ENCODE measurements around the gene CASQ1. TPM values are rescaled to one million over a fixed set of nuclear protein-coding genes. Genes with fewer than 3 reads are reported as not detected.

The CASQ1 gene
- total RNA-seq, 1 experiment from 2014 or later = not detected

GRCh38 chr1:160146107-160146506 is 44.3 kb upstream of the CASQ1 start:
- H3K9me3 Mint-ChIP-seq (ENCODE audit: unreplicated experiment) = no peaks in the 10 kb centered on the region
- H3K4me1 ChIP-seq = no peaks in the 10 kb centered on the region
- no peak overlapping the region for H3K4me3 Mint-ChIP-seq (ENCODE audit: unreplicated experiment)
- no peaks in the 10 kb centered on the region for H3K9me3 ChIP-seq
- H3K4me3 ChIP-seq (ENCODE audit: low read depth, low read length) = no peak overlapping the region
- ChIA-PET POLR2A (no interaction called here), CTCF (interaction anchor here (0.6 kb wide), 1 partner anchor 293 kb away, joined by 3 read pairs; no protein-coding TSS in a partner anchor)
- H3K36me3 Mint-ChIP-seq (ENCODE audit: insufficient read depth, unreplicated experiment) = no peaks in the 10 kb centered on the region
- TF ChIP-seq CTCF (IDR thresholded peaks at IDR 0.05; ENCODE audit: insufficient read depth in 1 of 2, low read depth in 1 of 2, low read length in 1 of 2, severe bottlenecking in 1 of 2, unreplicated experiment in 1 of 2) = no peak
- no peaks in the 10 kb centered on the region for H3K4me1 Mint-ChIP-seq (ENCODE audit: low read depth, unreplicated experiment)
- H3K27ac Mint-ChIP-seq (ENCODE audit: unreplicated experiment) = no peak overlapping the region
- DNase-seq = no peak
- H3K27me3 Mint-ChIP-seq (ENCODE audit: insufficient read depth, unreplicated experiment) = peaks cover 5% of the 10 kb centered on the region
- intact Hi-C loops (cut with micrococcal nuclease; ENCODE audit: unreplicated experiment) = no loop called here
- H3K27me3 ChIP-seq (replicated peaks; ENCODE audit: control insufficient read depth, insufficient read depth, low read length) = no peaks in the 10 kb centered on the region
- no TSS peak for BruUV-seq (replicated peaks)
- H3K36me3 ChIP-seq (ENCODE audit: control insufficient read depth, insufficient read depth, low read length) = no peaks in the 10 kb centered on the region

- H3K4me1 ChIP-seq = no peaks in the 10 kb centered on the region
Observed at GRCh38 chr1:160148121-160148520, 42.3 kb upstream of the CASQ1 start.

GRCh38 chr1:160149233-160149632 is 41.1 kb upstream of the CASQ1 start:
- no peak overlapping the region for H3K4me3 ChIP-seq (ENCODE audit: low read depth, low read length)
- H3K9me3 Mint-ChIP-seq (ENCODE audit: unreplicated experiment) = no peaks in the 10 kb centered on the region
- no TSS peak for BruUV-seq (replicated peaks)
- no peaks in the 10 kb centered on the region for H3K9me3 ChIP-seq
- no peaks in the 10 kb centered on the region for H3K27me3 Mint-ChIP-seq (ENCODE audit: insufficient read depth, unreplicated experiment)
- no peaks in the 10 kb centered on the region for H3K36me3 Mint-ChIP-seq (ENCODE audit: insufficient read depth, unreplicated experiment)
- intact Hi-C loops (cut with micrococcal nuclease; ENCODE audit: unreplicated experiment) = no loop called here
- no peak for DNase-seq
- no peaks in the 10 kb centered on the region for H3K4me1 Mint-ChIP-seq (ENCODE audit: low read depth, unreplicated experiment)
- ChIA-PET POLR2A (no interaction called here), CTCF (no interaction called here)
- no peaks in the 10 kb centered on the region for H3K36me3 ChIP-seq (ENCODE audit: control insufficient read depth, insufficient read depth, low read length)
- no peaks in the 10 kb centered on the region for H3K27me3 ChIP-seq (replicated peaks; ENCODE audit: control insufficient read depth, insufficient read depth, low read length)
- no peaks in the 10 kb centered on the region for H3K4me1 ChIP-seq
- no peak overlapping the region for H3K27ac Mint-ChIP-seq (ENCODE audit: unreplicated experiment)
- no peak overlapping the region for H3K4me3 Mint-ChIP-seq (ENCODE audit: unreplicated experiment)
- TF ChIP-seq CTCF (IDR thresholded peaks at IDR 0.05; ENCODE audit: insufficient read depth in 1 of 2, low read depth in 1 of 2, low read length in 1 of 2, severe bottlenecking in 1 of 2, unreplicated experiment in 1 of 2) = no peak

More at GRCh38 chr1:160148121-160148520, 42.3 kb upstream of the CASQ1 start:
- H3K27me3 Mint-ChIP-seq (ENCODE audit: insufficient read depth, unreplicated experiment) = no peaks in the 10 kb centered on the region
- H3K36me3 Mint-ChIP-seq (ENCODE audit: insufficient read depth, unreplicated experiment) = no peaks in the 10 kb centered on the region
- H3K4me1 Mint-ChIP-seq (ENCODE audit: low read depth, unreplicated experiment) = no peaks in the 10 kb centered on the region
- H3K27ac Mint-ChIP-seq (ENCODE audit: unreplicated experiment) = no peak overlapping the region
- ChIA-PET POLR2A (no interaction called here), CTCF (interaction anchor here (1.1 kb wide), 1 partner anchor 9 kb away, joined by 4 read pairs; no protein-coding TSS in a partner anchor)
- BruUV-seq (replicated peaks) = no TSS peak
- TF ChIP-seq CTCF (IDR thresholded peaks at IDR 0.05; ENCODE audit: insufficient read depth in 1 of 2, low read depth in 1 of 2, low read length in 1 of 2, severe bottlenecking in 1 of 2, unreplicated experiment in 1 of 2) = no peak
- Histone ChIP-seq H3K4me3 (ENCODE audit: low read depth, low read length) (no peak overlapping the region), H3K36me3 (ENCODE audit: control insufficient read depth, insufficient read depth, low read length) (no peaks in the 10 kb centered on the region), H3K27me3 (replicated peaks; ENCODE audit: control insufficient read depth, insufficient read depth, low read length) (no peaks in the 10 kb centered on the region), H3K9me3 (no peaks in the 10 kb centered on the region)
- intact Hi-C loops (cut with micrococcal nuclease; ENCODE audit: unreplicated experiment) = no loop called here
- no peak overlapping the region for H3K4me3 Mint-ChIP-seq (ENCODE audit: unreplicated experiment)
- H3K9me3 Mint-ChIP-seq (ENCODE audit: unreplicated experiment) = no peaks in the 10 kb centered on the region
- DNase-seq = no peak
